Measurements from ENCODE around the gene CCDC60. TPM values are rescaled to one million over a fixed set of nuclear protein-coding genes. Genes with fewer than 3 reads are reported as not detected.
A peak's percentile ranks its signal among the peaks of the same experiment; 100 is the strongest.

Gene CCDC60
- total RNA-seq, 4 donors from 2014 or later = 0.64 to 10.6 (median 2.1) TPM

DNA sequence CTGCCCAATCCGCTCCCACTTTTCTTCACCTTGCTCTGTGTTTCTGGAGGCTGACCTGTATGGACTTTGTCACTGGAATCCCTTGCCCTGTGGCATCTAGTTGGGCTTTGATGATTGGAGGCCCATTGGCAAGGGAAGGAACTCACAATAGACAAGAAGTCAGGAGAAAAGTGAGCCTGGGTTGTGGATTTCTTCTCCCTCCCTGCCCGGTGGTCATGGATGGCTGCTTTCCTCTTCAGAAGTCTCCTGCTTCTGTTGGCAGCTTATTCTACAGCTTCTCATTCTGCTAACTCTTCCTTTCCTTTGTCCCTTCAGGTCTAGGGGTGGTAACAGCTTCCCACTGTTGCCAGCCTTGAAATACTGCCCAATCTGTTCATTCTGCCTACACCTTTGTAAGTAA is 13.9 kb upstream of the CCDC60 start:
- Histone ChIP-seq H3K27ac (no peak overlapping the region), H3K4me3 (no peak overlapping the region), H3K36me3 (no peaks in the 10 kb centered on the region), H3K9me3 (no peaks in the 10 kb centered on the region), H3K4me1 (peaks cover 0 to 37% (median 13%) of the 10 kb centered on the region in 3 donors), H3K27me3 (no peaks in the 10 kb centered on the region)
- no peak for TF ChIP-seq POLR2A (IDR thresholded peaks at IDR 0.05)
- TF ChIP-seq, protein P1, sequence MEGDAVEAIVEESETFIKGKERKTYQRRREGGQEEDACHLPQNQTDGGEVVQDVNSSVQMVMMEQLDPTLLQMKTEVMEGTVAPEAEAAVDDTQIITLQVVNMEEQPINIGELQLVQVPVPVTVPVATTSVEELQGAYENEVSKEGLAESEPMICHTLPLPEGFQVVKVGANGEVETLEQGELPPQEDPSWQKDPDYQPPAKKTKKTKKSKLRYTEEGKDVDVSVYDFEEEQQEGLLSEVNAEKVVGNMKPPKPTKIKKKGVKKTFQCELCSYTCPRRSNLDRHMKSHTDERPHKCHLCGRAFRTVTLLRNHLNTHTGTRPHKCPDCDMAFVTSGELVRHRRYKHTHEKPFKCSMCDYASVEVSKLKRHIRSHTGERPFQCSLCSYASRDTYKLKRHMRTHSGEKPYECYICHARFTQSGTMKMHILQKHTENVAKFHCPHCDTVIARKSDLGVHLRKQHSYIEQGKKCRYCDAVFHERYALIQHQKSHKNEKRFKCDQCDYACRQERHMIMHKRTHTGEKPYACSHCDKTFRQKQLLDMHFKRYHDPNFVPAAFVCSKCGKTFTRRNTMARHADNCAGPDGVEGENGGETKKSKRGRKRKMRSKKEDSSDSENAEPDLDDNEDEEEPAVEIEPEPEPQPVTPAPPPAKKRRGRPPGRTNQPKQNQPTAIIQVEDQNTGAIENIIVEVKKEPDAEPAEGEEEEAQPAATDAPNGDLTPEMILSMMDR (IDR thresholded peaks at IDR 0.05) = no peak
- DNase-seq = no peak
- intact Hi-C loops (cut with DNase I) = no loop called here
- WGBS, 2 donors = 62 to 83% methylated on average over 2 of the region's 2 CpGs

DNA sequence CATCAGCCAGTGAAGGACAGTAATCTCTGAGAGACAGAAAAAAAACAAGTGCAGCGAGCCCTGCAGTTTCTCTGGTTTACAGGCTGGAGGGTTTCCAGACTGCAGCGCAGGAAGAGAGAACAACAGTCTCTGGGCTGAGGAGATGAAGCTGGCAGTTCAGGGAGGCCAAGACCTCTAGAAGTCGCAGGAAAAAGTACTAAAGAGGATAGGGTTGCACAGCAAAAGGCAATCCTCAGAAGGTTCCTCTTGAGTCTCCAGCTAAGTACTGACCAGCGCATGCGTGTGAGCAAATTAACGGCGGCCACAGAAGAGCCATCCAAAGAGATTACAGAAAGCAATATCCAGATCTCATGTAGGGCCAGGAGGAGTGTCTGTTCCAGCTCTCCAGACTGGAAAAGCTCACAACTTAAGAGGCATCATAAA is 12.2 kb upstream of the CCDC60 start:
- DNase-seq = no peak
- Histone ChIP-seq H3K27ac (peak overlapping the region in 1 of 4 donors; percentile 5), H3K4me3 (no peak overlapping the region), H3K27me3 (no peaks in the 10 kb centered on the region), H3K36me3 (no peaks in the 10 kb centered on the region), H3K9me3 (no peaks in the 10 kb centered on the region), H3K4me1 (peaks cover 0 to 50% (median 21%) of the 10 kb centered on the region in 3 donors)
- intact Hi-C loops (cut with DNase I) = no loop called here
- 73 to 82% methylated on average over 7 of the region's 7 CpGs for WGBS, 2 donors
- TF ChIP-seq, protein P1 (IDR thresholded peaks at IDR 0.05) = no peak
- no peak for TF ChIP-seq POLR2A (IDR thresholded peaks at IDR 0.05)

DNA sequence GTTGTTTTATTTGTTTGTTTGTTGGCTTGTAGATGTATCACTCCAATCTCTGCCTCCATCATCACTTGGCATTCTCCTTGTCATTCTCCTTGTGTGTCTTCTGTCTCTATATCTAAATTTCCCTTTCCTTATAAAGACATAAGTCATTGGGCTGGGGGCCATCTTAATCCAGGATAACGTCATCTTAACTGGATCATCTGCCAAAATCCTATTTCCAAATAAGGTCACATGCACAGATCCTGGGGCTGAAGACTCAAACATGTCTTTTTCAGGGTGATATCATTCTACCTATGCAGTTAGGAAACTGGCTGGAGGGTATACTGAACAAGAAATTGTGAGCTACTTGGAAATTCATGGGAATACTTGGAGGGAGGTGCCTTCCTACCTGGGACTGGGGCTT is 8.7 kb upstream of the CCDC60 start:
- intact Hi-C loops (cut with DNase I) = no loop called here
- H3K36me3 ChIP-seq = no peaks in the 10 kb centered on the region
- no peaks in the 10 kb centered on the region for H3K9me3 ChIP-seq
- no peak for TF ChIP-seq POLR2A (IDR thresholded peaks at IDR 0.05)
- TF ChIP-seq, protein P1 (IDR thresholded peaks at IDR 0.05) = no peak
- H3K4me3 ChIP-seq = no peak overlapping the region
- no peaks in the 10 kb centered on the region for H3K27me3 ChIP-seq
- peak overlapping the region; percentile 45 to 79 (median 54) for H3K27ac ChIP-seq
- DNase-seq = no peak
- H3K4me1 ChIP-seq = peaks cover 0 to 38% (median 21%) of the 10 kb centered on the region in 3 donors
- 22 to 57% methylated on average over 1 of the region's 1 CpG for WGBS, 2 donors

DNA sequence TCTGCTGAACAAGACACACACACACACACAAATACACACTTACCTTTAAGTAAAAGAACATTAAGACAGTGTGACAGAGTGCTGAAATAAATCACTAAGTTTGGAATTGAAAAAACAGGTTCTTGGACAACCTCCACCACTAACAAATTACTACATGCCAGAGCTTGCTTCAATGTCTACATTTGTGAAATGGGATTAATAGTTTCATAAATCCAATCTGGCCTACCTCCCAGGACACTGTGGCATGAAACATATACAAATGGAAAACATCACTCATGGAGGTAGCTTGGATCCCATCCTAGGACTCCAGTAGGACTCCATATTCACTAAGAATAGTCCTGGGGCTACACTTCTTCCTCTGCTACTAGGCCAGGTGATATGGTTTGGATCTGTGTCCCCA is 8.2 kb upstream of the CCDC60 start:
- no peaks in the 10 kb centered on the region for H3K27me3 ChIP-seq
- H3K36me3 ChIP-seq = no peaks in the 10 kb centered on the region
- intact Hi-C loops (cut with DNase I) = no loop called here
- DNase-seq = no peak
- TF ChIP-seq, protein P1 (IDR thresholded peaks at IDR 0.05) = no peak
- TF ChIP-seq POLR2A (IDR thresholded peaks at IDR 0.05) = no peak
- no peak overlapping the region for H3K4me3 ChIP-seq
- peak overlapping the region; percentile 45 to 79 (median 54) for H3K27ac ChIP-seq
- H3K9me3 ChIP-seq = no peaks in the 10 kb centered on the region
- peaks cover 0 to 36% (median 21%) of the 10 kb centered on the region in 3 donors for H3K4me1 ChIP-seq

DNA sequence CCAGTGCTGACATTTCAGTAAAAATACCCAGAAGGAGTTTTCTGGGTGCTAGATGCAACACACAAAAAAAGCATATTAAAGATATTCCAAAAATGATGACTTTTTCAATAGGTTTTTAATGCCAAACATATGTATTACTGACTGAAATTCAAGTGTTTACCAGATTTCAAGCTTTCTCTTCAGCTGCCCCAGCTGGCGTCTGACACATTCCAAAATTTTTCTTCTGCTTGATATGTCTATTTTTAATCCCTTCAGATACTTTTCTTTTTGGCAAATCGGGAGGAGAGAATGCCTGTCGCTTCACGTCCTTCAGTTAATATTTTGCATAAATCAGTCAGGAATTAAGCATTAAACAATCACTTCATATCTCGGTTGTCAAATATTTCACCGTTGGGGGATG is 7.1 kb upstream of the CCDC60 start:
- Histone ChIP-seq H3K4me1 (peaks cover 0 to 36% (median 21%) of the 10 kb centered on the region in 3 donors), H3K4me3 (no peak overlapping the region), H3K27me3 (no peaks in the 10 kb centered on the region), H3K27ac (peak overlapping the region in 3 of 4 donors; percentile 52 to 79 (median 57)), H3K9me3 (no peaks in the 10 kb centered on the region), H3K36me3 (no peaks in the 10 kb centered on the region)
- no peak for TF ChIP-seq POLR2A (IDR thresholded peaks at IDR 0.05)
- TF ChIP-seq, protein P1 (IDR thresholded peaks at IDR 0.05) = no peak
- 23 to 43% methylated on average over 6 of the region's 6 CpGs for WGBS, 2 donors
- intact Hi-C loops (cut with DNase I) = no loop called here
- DNase-seq = no peak
